Activated T-helper 17 cell treated with anti-CD3 and anti-CD28 coated beads, Interleukin-2, amount 50 U/mL, for 72 hours (primary cell): ENCODE data around the gene USP5. TPM values are rescaled to one million over a fixed set of nuclear protein-coding genes. Genes with fewer than 3 reads are reported as not detected.
"Not testable (repeated sequence)": the region's sequence is repeated elsewhere in the genome, so short reads cannot be mapped to it uniquely, and the experiment has no call there.

Source experiments
- ATAC-seq: fragments of 150-1000 bp; cut with Tn5 transposase; replicated peaks from 2 replicates; pipeline ENCODE4 v1.10.0; 2021; ENCODE audit warnings: mild to moderate bottlenecking, moderate library complexity
- H3K27ac Mint-ChIP-seq: one replicate; pipeline ENCODE4 v1.8.0; 2022; ENCODE audit warnings: mixed read lengths
- H3K27me3 Mint-ChIP-seq: one replicate; pipeline ENCODE4 v1.8.0; 2022; ENCODE audit warnings: mixed read lengths
- H3K36me3 Mint-ChIP-seq: one replicate; pipeline ENCODE4 v1.8.0; 2022; ENCODE audit warnings: low read depth, mild to moderate bottlenecking, mixed read lengths
- H3K4me1 Mint-ChIP-seq: one replicate; pipeline ENCODE4 v1.8.0; 2022; ENCODE audit warnings: mixed read lengths
- H3K4me3 Mint-ChIP-seq: one replicate; pipeline ENCODE4 v1.8.0; 2022; ENCODE audit warnings: mild to moderate bottlenecking, mixed read lengths
- H3K9me3 Mint-ChIP-seq: one replicate; pipeline ENCODE4 v1.8.0; 2022; ENCODE audit warnings: mixed read lengths
- total RNA-seq, 2 donors: library from RNA; stranded (reverse); gene quantifications; one replicate each; pipeline ENCODE4 v1.2.3, GENCODE V29; 2022

The USP5 gene
- total RNA-seq, 2 donors from 2014 or later: 83.4 to 149 TPM

GRCh38 chr12:6891646-6892001 lies 39.7 kb downstream of the USP5 start:
- Mint-ChIP-seq H3K27ac (peak overlapping the region; percentile 90), H3K4me3 (peak overlapping the region; percentile 85), H3K4me1 (peaks cover 4% of the 10 kb centered on the region), H3K27me3 (no peaks in the 10 kb centered on the region), H3K9me3 (no peaks in the 10 kb centered on the region), H3K36me3 (no peaks in the 10 kb centered on the region)
- peak; percentile 11 for ATAC-seq

DNA sequence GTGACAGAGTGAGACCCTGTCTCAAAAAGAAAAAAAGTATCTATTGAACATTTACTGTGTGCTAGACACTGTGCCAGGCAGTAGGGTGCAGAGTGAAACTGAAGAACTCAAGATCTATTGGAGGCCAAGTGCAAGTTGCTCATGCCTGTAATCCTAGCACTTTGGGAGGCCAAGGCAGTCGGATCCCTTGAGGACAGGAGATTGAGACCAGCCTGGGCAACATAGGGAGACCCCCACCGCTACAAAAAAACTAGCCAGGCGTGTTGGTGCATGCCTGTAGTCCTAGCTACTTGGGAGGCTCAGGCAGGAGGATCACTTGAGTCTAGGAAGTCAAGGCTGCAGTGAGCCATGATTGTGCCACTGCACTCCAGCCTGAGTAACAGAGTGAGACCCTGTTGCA lies 40.7 kb downstream of the USP5 start:
- not testable (repeated sequence) for H3K4me1 Mint-ChIP-seq, H3K27me3 Mint-ChIP-seq, H3K27ac Mint-ChIP-seq, ATAC-seq, H3K36me3 Mint-ChIP-seq, H3K9me3 Mint-ChIP-seq
- H3K4me3 Mint-ChIP-seq: peak overlapping the region; percentile 85

DNA sequence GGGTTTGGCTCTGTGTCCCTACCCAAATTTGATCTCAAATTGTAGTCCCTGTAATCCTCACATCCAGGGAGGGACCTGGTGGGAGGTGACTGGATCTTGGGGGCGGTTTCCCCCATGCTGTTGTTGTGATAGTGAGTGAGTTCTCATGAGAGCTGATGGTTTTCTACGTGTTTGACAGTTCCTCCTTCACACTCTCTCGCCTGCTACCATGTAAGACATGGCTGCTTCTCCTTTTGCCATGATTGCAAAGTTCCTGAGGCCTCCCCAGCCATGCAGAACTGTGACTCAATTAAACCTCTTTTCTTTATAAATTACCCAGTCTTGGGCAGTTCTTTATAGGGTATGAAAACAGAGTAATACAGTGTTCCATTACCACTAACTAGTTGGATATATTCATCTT lies 42.4 kb downstream of the USP5 start:
- no peak for ATAC-seq
- Mint-ChIP-seq H3K27ac (no peak overlapping the region), H3K4me1 (peaks cover 4% of the 10 kb centered on the region), H3K4me3 (no peak overlapping the region), H3K9me3 (no peaks in the 10 kb centered on the region), H3K27me3 (no peaks in the 10 kb centered on the region), H3K36me3 (no peaks in the 10 kb centered on the region)

DNA sequence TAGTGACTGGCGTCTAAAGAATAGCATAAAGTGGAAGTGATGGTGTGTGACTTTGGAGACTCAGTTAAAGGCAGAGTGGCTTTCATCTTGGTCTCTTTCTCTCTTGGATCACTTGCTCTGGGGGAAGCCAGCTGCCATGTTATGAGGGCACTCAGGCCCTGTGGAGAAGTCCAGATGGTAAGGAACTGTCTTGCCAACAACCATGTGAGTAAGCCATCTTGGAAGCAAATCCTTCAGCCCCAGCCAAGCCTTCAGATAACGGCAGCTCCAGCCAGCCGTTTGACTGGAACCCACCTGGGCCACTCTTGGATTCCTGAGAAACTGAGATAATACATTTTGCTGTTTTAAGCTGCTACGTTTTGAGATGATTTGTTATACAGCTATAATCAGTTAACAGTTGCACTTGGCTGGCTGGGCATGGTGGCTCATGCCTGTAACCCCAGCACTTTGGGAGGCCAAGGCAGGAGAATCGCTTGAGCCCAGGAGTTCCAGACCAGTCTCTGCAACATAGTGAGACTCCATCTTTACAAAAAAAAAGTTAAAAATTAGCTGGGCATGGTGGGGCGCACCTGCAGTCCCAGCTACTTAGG lies 45.0 kb downstream of the USP5 start:
- Mint-ChIP-seq H3K9me3 (no peaks in the 10 kb centered on the region), H3K27ac (no peak overlapping the region), H3K4me3 (no peak overlapping the region), H3K27me3 (no peaks in the 10 kb centered on the region), H3K4me1 (no peaks in the 10 kb centered on the region), H3K36me3 (no peaks in the 10 kb centered on the region)
- ATAC-seq: no peak

GRCh38 chr12:6899427-6899826 lies 47.5 kb downstream of the USP5 start:
- H3K9me3 Mint-ChIP-seq: no peaks in the 10 kb centered on the region
- no peaks in the 10 kb centered on the region for H3K36me3 Mint-ChIP-seq
- peaks cover 4% of the 10 kb centered on the region for H3K4me1 Mint-ChIP-seq
- H3K27ac Mint-ChIP-seq: no peak overlapping the region
- no peaks in the 10 kb centered on the region for H3K27me3 Mint-ChIP-seq
- no peak overlapping the region for H3K4me3 Mint-ChIP-seq
- no peak for ATAC-seq

DNA sequence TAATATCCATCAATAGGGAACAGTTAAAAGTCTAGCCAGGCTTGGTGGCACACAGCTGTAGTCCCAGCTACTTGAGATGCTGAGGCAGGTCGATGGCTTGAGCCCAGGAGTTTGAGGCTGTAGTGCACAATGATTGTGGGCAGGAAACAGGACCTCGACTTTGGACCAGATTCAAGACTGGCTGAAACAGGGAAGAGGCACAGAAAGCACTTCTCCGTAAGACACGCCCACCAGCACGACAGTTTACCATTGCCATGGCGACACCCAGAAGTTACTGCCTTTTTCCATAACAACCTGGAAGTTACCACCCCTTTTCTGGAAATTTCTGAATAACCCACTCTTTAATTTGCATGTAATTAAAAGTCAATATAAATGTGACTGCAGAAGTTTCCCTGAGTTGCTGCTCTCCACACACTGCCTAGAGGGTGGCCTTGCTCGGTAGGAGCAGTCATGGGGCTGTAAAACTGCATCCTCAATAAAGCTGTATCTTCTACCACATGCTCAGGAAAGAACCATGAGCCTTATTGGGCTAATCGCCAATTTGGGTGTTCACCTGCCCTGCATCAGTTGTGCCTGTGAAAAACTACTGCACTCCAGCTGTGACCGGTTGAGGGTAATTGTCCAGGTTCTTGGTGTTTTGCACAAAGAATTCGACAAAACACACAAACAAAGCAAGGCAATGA lies 48.0 kb downstream of the USP5 start:
- Mint-ChIP-seq H3K27ac (no peak overlapping the region), H3K27me3 (no peaks in the 10 kb centered on the region), H3K4me3 (no peak overlapping the region), H3K36me3 (no peaks in the 10 kb centered on the region), H3K4me1 (peaks cover 4% of the 10 kb centered on the region), H3K9me3 (no peaks in the 10 kb centered on the region)
- ATAC-seq: no peak

DNA sequence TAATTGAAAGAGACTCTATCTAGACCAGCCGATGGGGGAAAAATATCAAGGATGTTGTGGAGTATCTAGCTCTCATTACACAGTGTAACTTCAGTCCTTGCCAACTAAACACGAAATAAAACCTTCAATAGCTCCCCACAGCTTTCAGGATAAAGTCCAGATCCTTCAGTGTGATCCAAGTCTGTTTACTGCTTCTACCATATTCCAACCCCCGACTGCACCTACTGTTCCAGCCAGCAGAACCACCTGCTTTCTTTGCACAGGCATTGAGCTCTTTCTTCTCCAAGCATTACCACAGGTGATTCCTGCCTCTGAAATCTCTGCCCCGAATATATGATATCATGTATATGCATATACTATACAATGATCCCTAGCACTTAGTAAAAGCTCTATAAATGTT lies 50.5 kb downstream of the USP5 start:
- H3K4me3 Mint-ChIP-seq: no peak overlapping the region
- H3K27ac Mint-ChIP-seq: peak overlapping the region; percentile 11
- no peaks in the 10 kb centered on the region for H3K9me3 Mint-ChIP-seq
- ATAC-seq: no peak
- peaks cover 4% of the 10 kb centered on the region for H3K4me1 Mint-ChIP-seq
- no peaks in the 10 kb centered on the region for H3K36me3 Mint-ChIP-seq
- no peaks in the 10 kb centered on the region for H3K27me3 Mint-ChIP-seq

GRCh38 chr12:6903722-6904121 lies 51.8 kb downstream of the USP5 start:
- Mint-ChIP-seq H3K27ac (no peak overlapping the region), H3K4me1 (peaks cover 4% of the 10 kb centered on the region), H3K9me3 (no peaks in the 10 kb centered on the region), H3K36me3 (no peaks in the 10 kb centered on the region), H3K27me3 (no peaks in the 10 kb centered on the region), H3K4me3 (no peak overlapping the region)
- ATAC-seq: no peak

DNA sequence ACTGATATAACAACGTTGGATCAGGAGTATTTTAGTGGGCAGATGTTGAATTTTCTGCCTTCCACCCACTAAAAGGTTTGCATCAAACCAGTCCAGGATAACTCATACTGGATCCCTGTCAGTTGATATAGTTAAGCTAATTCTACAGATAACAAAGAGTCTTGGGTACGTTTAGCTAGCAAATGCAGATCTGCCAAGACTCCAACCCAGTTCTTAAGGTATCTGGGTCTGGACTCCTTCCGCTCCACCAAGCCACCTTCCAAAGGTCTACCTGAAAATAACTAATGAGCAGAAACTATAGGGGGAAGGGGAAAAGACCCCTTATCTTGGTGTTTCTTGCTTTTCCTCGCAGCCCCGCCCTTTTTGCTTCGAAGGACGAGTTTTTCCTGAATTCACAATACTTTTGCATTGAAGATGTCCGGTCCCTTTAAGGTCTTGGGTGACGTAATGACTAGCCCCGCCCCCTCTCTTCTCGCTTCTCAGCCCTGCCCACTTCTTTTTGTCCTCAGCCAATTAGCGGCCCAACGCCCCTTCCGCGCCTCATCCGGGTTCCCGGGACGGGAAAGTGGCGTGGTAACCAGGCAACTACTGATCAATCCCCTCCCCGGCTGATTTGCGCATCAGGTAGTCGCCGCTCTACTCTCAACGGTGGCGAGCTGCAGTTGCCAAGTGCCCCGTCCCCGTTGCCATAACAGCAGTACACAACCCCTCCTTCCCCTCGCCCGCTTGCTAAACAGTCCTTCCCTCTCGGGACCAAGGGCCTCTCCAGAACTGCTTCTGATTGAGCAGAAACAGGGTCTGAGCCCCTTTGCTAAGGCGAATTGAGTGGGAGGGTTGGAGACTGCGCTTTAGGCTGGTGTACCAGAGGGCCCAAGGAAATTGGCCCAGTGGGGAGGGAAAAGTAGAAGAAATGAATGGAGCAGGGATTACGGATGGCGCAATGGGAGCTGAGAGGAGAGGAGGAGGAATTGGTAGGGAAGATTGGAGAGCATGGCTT lies 52.6 kb downstream of the USP5 start, which contains the start of gene LRRC23:
LRRC23 (plus strand) TSS at position 543 of the 997 bp plus-strand sequence. CDS start 812 bp downstream, outside the sequence.
- Mint-ChIP-seq H3K4me3 (no peak within 1 kb of the TSS), H3K9me3 (no peaks in the 10 kb centered on the region), H3K36me3 (no peaks in the 10 kb centered on the region), H3K27me3 (no peaks in the 10 kb centered on the region), H3K27ac (no peak within 1 kb of the TSS), H3K4me1 (peaks cover 4% of the 10 kb centered on the region)
- ATAC-seq: peak; percentile 99

GRCh38 chr12:6905414-6906040 lies 53.6 kb downstream of the USP5 start:
- no peaks in the 10 kb centered on the region for H3K36me3 Mint-ChIP-seq
- H3K4me3 Mint-ChIP-seq: no peak overlapping the region
- no peaks in the 10 kb centered on the region for H3K9me3 Mint-ChIP-seq
- peaks cover 4% of the 10 kb centered on the region for H3K4me1 Mint-ChIP-seq
- no peaks in the 10 kb centered on the region for H3K27me3 Mint-ChIP-seq
- H3K27ac Mint-ChIP-seq: no peak overlapping the region
- ATAC-seq: no peak

- H3K9me3 Mint-ChIP-seq, ATAC-seq: not testable (repeated sequence)
Observed at GRCh38 chr12:6908141-6908540, 56.2 kb downstream of the USP5 start.

GRCh38 chr12:6909421-6910145 lies 57.6 kb downstream of the USP5 start:
- Mint-ChIP-seq H3K4me3 (no peak overlapping the region), H3K4me1 (peaks cover 8% of the 10 kb centered on the region), H3K36me3 (peaks cover 5% of the 10 kb centered on the region), H3K9me3 (no peaks in the 10 kb centered on the region), H3K27ac (no peak overlapping the region), H3K27me3 (no peaks in the 10 kb centered on the region)
- ATAC-seq: no peak

More at GRCh38 chr12:6908141-6908540, 56.2 kb downstream of the USP5 start:
- H3K4me3 Mint-ChIP-seq, H3K27ac Mint-ChIP-seq, H3K4me1 Mint-ChIP-seq, H3K27me3 Mint-ChIP-seq, H3K36me3 Mint-ChIP-seq: not testable (repeated sequence)

- Mint-ChIP-seq H3K36me3 (peaks cover 33% of the 10 kb centered on the region), H3K27me3 (no peaks in the 10 kb centered on the region), H3K4me3 (peak overlapping the region; percentile 96), H3K9me3 (no peaks in the 10 kb centered on the region), H3K27ac (peak overlapping the region; percentile 93), H3K4me1 (peaks cover 14% of the 10 kb centered on the region)
- ATAC-seq: no peak
Observed at GRCh38 chr12:6912164-6912935, 60.4 kb downstream of the USP5 start.
